NCI-H524 (cell line): ENCODE results near the gene TRIM56.
"Not testable (repeated sequence)": the region's sequence is repeated elsewhere in the genome, so short reads cannot be mapped to it uniquely, and the experiment has no call there.

Experiments
- DNase-seq, 2 experiments: peaks; one replicate each; lab custom pipeline; 2025; lab: John Stamatoyannopoulos, UW

The TRIM56 gene

GRCh38 chr7:101113140-101113539, 27.9 kb downstream of the TRIM56 start:
- not testable (repeated sequence) for DNase-seq

- no peak for DNase-seq
These were observed 28.6 kb downstream of the TRIM56 start for GRCh38 chr7:101113836-101114235.

DNA sequence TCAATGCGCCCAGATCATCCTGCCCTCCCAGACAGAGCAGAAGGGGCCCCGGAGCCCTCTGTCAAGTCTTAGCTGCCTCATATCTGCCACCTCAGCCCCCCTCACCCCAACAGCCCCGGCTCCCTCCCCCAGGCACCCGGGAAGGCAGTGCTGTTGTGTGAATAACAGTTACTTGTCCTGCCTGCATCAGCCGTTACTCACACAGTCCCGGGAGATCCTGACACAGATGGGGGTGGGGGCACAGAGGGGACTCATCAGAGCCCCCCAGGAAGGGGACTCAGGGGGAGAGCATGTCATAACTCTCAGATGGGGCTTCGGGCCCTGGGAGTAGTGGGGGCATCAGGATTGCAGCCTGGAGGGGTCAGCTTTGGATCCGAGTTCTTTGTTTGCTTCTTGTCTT, 29.2 kb downstream of the TRIM56 start:
- no peak for DNase-seq

- DNase-seq = no peak
These were observed 29.9 kb downstream of the TRIM56 start for GRCh38 chr7:101115215-101115614.

DNA sequence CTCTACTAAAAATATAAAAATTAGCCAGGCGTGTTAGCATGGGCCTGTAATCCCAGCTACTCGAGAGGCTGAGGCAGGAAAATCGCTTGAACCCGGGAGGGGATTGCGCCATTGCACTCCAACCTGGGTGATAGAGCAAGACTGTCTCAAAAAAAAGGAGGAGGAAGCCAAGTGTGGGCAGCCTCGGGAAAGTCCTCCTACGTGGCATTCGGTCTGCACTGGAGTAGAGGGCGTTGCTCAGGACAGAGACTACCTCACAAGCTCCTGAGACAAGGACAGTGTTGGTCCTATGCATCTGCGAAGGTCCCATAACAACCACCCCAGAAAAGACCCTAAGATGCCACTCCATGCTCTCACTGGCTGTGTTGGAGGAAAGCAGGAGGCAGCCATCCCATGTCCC, 31.6 kb downstream of the TRIM56 start:
- DNase-seq = no peak

DNA sequence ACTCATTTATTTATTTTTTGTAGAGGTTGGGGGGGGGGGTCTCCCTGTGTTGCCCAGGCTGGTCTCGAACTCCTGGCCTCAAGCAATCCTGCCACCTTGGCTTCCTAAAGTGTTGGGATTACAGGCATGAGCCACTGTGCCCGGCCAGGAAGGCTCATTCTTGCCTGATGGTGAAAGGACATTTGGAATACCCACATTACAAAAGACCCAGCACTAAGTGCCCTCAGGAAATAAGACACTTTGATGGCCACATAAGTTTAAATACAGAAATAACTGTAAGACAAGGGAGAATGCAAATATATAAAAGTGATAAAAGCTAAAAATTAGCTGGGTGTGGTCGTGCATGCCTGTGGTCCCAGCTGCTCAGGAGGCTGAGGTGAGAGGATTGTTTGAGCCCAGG, 33.6 kb downstream of the TRIM56 start:
- DNase-seq = no peak

GRCh38 chr7:101119876-101120275, 34.6 kb downstream of the TRIM56 start:
- DNase-seq = no peak

GRCh38 chr7:101120315-101120714, 35.0 kb downstream of the TRIM56 start:
- no peak for DNase-seq

- not testable (repeated sequence) for DNase-seq
These were observed 36.3 kb downstream of the TRIM56 start for GRCh38 chr7:101121631-101121990.

- DNase-seq = no peak
These were observed 37.0 kb downstream of the TRIM56 start for GRCh38 chr7:101121991-101122932.

DNA sequence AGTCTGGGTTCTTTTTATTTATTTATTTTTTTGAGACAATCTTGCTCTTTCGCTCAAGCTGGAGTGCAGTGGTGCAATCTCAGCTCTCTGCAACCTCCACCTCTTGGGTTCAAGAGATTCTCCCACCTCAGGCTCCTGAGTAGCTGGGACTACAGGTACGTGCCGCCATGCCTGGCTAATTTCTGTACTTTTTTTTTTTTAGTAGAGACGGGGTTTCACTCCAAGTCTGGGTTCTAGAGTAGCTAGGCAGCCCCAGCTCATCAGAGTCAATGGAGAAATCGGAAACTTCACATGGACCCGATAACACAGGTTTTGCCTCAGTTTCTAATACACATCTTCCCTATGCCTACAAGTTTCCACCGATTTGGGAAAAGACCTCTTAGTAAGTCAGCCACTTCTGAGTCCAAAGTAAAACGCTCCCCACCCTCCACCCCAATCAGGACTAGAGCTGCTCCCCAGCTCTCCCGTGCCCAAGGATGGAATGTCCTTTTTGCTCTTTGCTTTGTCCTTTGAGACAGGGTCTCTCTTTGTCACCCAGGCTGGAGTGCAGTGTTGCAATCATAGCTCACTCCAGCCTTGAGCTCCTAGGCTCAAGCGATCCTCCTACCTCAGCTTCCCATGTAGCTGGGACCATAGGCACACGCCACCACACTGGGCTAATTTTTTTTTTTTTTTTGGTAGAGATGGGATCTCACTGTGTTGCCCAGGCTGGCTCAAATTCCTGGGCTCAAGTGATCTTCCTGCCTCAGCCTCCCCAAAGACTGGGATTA, 37.8 kb downstream of the TRIM56 start:
- DNase-seq = no peak

DNA sequence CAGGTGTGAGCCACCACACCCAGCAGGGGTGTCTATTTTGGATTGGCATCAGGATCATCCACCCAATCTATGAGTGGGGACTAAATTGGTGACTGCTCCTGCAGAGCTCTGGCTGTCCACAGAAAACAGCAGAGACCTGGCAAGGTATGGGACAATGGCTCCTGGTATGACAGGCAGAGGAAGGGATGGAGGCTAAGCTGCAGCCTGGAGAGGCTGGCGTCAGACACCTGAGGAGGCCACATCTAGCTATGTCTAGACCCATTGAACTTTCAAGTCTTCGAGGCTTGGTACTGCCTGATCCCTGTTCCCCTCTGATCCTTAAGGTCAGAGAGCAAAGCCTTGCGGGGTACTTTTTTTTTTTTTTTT, 38.4 kb downstream of the TRIM56 start:
- no peak for DNase-seq

GRCh38 chr7:101124376-101125056, 39.2 kb downstream of the TRIM56 start:
- no peak for DNase-seq

DNA sequence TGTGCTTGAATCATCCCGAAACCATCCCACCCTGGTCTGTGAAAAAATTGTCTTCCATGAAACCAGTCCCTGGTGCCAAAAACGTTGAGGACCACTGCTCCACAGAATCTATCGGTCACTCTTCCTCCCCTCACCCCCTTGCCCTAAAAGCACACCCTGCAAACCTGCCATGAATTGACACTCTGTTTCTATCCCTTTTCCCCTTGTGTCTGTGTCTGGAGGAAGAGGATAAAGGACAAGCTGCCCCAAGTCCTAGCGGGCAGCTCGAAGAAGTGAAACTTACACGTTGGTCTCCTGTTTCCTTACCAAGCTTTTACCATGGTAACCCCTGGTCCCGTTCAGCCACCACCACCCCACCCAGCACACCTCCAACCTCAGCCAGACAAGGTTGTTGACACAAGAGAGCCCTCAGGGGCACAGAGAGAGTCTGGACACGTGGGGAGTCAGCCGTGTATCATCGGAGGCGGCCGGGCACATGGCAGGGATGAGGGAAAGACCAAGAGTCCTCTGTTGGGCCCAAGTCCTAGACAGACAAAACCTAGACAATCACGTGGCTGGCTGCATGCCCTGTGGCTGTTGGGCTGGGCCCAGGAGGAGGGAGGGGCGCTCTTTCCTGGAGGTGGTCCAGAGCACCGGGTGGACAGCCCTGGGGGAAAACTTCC, 40.8 kb downstream of the TRIM56 start:
- DNase-seq = no peak

- DNase-seq = no peak
These were observed 41.6 kb downstream of the TRIM56 start, which contains the start of gene SERPINE1 for GRCh38 chr7:101126651-101127459. TSS of gene SERPINE1 (plus strand) at chr7:101127104. CDS start at chr7:101128394, 1,290 bp downstream.

- DNase-seq = no peak
These were observed 42.3 kb downstream of the TRIM56 start for GRCh38 chr7:101127460-101128039.

DNA sequence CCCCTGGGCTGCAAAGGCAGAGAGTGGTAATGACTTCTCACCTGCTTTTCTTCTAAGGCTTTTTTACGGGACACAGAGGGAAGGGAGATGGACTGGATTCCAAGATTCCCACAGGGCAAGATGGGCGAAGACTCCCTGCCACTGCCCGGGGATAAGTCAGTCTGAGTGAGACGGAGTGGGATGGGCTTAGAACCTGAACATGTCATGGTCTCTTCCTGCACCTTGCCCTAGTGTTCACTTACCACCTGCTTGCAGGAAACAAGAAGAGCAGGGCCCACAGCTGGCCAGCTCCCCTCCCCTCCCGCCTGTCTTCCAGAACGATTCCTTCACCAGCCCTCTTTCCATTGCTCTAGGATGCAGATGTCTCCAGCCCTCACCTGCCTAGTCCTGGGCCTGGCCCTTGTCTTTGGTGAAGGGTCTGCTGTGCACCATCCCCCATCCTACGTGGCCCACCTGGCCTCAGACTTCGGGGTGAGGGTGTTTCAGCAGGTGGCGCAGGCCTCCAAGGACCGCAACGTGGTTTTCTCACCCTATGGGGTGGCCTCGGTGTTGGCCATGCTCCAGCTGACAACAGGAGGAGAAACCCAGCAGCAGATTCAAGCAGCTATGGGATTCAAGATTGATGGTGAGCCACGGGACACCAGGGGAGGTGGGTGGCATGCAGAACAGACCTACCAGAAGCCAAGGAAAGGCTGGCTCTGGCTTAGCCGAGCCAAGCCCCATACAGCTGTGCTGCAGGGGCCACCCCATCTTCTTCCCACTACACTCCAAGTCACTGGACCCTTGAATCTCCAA, 43.0 kb downstream of the TRIM56 start:
- DNase-seq = no peak

DNA sequence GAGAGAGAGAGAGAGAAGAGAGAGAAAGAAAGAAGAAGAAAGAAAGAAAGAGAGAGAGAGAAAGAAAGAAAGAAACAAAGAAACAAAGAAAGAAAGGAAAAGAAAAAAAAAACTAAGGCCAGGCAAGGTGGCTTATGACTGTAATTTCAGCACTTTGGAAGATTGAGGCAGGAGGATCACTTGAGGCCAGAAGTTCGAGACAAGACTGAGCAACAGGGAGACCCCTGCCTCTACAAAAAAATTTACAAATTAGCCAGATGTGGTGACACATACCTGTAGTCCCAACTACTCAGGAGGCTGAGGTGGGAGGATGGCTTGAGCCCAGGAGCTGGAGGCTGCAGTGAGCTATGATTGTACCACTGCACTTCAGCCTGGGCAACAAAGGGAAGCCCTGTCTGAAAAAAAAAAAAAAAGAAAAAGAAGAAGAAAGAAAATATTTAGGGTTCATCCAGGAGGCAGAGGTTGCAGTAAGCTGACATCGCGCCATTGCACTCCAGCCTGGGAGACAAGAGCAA, 44.4 kb downstream of the TRIM56 start:
- no peak for DNase-seq
